ENCODE results near the gene ADARB2.

DNA sequence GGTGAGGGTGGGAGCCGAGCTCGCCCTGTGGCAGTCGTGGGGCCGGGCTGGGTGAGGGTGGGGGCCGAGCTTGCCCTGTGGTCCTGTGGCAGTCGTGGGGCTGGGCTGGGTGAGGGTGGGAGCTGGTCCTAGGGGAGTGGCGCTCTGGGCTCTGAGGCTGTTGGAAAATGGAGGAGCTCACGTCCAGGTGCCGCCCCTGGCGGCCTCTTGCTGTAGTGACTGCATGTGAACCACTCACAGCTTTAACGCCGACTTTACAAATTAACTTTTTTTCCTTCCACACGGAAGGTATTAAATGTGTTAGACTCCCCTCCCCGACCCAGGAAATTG is 368.5 kb downstream of the ADARB2 start:
- TF ChIP-seq, protein P1, sequence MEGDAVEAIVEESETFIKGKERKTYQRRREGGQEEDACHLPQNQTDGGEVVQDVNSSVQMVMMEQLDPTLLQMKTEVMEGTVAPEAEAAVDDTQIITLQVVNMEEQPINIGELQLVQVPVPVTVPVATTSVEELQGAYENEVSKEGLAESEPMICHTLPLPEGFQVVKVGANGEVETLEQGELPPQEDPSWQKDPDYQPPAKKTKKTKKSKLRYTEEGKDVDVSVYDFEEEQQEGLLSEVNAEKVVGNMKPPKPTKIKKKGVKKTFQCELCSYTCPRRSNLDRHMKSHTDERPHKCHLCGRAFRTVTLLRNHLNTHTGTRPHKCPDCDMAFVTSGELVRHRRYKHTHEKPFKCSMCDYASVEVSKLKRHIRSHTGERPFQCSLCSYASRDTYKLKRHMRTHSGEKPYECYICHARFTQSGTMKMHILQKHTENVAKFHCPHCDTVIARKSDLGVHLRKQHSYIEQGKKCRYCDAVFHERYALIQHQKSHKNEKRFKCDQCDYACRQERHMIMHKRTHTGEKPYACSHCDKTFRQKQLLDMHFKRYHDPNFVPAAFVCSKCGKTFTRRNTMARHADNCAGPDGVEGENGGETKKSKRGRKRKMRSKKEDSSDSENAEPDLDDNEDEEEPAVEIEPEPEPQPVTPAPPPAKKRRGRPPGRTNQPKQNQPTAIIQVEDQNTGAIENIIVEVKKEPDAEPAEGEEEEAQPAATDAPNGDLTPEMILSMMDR (IDR thresholded peaks at IDR 0.05; ENCODE audit: poor library complexity), result peak; percentile 56
- TF ChIP-seq EZH2 (IDR thresholded peaks at IDR 0.05; ENCODE audit: borderline replicate concordance), result no peak
- no peak for TF ChIP-seq EZH2phosphoT487 (IDR thresholded peaks at IDR 0.05; ENCODE audit: low read depth, severe bottlenecking, unreplicated experiment)

Measured in hepatocyte (in vitro differentiated cells).